Endothelial cell of umbilical vein (primary cell): ENCODE data around the gene SLC6A1. TPM values are rescaled to one million over a fixed set of nuclear protein-coding genes. Genes with fewer than 3 reads are reported as not detected.

Source experiments
- BruUV-seq: library from RNA; stranded (reverse); fragments of 400-500 nt; replicated peaks from 2 replicates; lab custom pipeline; 2021; lab: Mats Ljungman, UMichigan
- CTCF ChIA-PET: fragments of 300-600, 350-600 bp; sonication (Branson Sonifier 250); formaldehyde crosslinking; loops from one replicate; lab custom pipeline; 2021; ENCODE audit warnings: antibody characterized with exemption, inconsistent platforms; lab: Charles Lee
- POLR2A ChIA-PET: fragments of 300-600, 350-600 bp; sonication (Branson Sonifier 250); formaldehyde crosslinking; loops from one replicate; lab custom pipeline; 2021; ENCODE audit warnings: antibody characterized with exemption, inconsistent platforms; lab: Charles Lee
- DNase-seq: peaks from one replicate; pipeline ENCODE4 v3.0.0-alpha.2; 2011; ENCODE audit warnings: low read depth, low spot score
- FAIRE-seq: peaks from 2 replicates; lab custom pipeline; 2011; peaks lifted over from hg19 to GRCh38; lab: Jason Lieb, UNC
- H2AFZ ChIP-seq: 2 replicates; pipeline ENCODE4 v1.6.0; 2012; ENCODE audit warnings: low read depth, low read length, control low read depth, inconsistent platforms
- H3K27ac ChIP-seq: 2 replicates; pipeline ENCODE4 v1.5.1; 2011; ENCODE audit warnings: low read depth, mild to moderate bottlenecking, control low read depth, low read length, moderate library complexity; ENCODE audit not compliant: insufficient read depth
- H3K27me3 ChIP-seq, 2 experiments: 2 replicates each; pipeline versions ENCODE4 v1.6.0 to v1.6.1; 2011; ENCODE audit warnings: low read length in 2 of 2, mixed read lengths in 1 of 2; ENCODE audit not compliant: control insufficient read depth in 2 of 2, insufficient read depth in 2 of 2
- H3K36me3 ChIP-seq, 2 experiments: 2 replicates in 1 of 2; 3 replicates in 1 of 2; pipeline ENCODE4 v1.5.1; 2011; ENCODE audit warnings: low read length in 2 of 2, mild to moderate bottlenecking in 1 of 2, moderate library complexity in 1 of 2; ENCODE audit not compliant: control insufficient read depth in 2 of 2, insufficient read depth in 2 of 2; ENCODE audit errors: extremely low read depth in 1 of 2
- H3K4me1 ChIP-seq: 3 replicates; pipeline ENCODE4 v1.5.1; 2011; ENCODE audit warnings: mild to moderate bottlenecking, low read length; ENCODE audit not compliant: control insufficient read depth, insufficient read depth; ENCODE audit errors: extremely low read depth
- H3K4me2 ChIP-seq: 2 replicates; pipeline ENCODE4 v1.6.1; 2011; ENCODE audit warnings: low read length, control low read depth, mixed read lengths; ENCODE audit not compliant: insufficient read depth
- H3K4me3 ChIP-seq, 3 experiments: fragments of 200-600 bp in 1 of 3; sonication (generic), shearing (Covaris generic) in 1 of 3; replicated peaks in 1 of 3; 2 replicates each; pipeline ENCODE4 v1.5.1; 2011 to 2016; ENCODE audit warnings: control low read depth in 3 of 3, low read length in 3 of 3, mild to moderate bottlenecking in 2 of 3, inconsistent platforms in 1 of 3, low read depth in 1 of 3, moderate library complexity in 1 of 3; ENCODE audit not compliant: insufficient read depth in 1 of 3
- H3K79me2 ChIP-seq: 2 replicates; pipeline ENCODE4 v1.6.0; 2012; ENCODE audit warnings: low read length, inconsistent platforms; ENCODE audit not compliant: control insufficient read depth, insufficient read depth
- H3K9ac ChIP-seq: replicated peaks from 2 replicates; pipeline ENCODE3; 2011; ENCODE audit warnings: low read length, control low read depth; ENCODE audit not compliant: insufficient read depth; ENCODE audit errors: extremely low read depth
- H3K9me1 ChIP-seq: replicated peaks from 3 replicates; pipeline ENCODE4 v1.6.0; 2011; ENCODE audit warnings: mild to moderate bottlenecking, low read length; ENCODE audit not compliant: control insufficient read depth, insufficient read depth; ENCODE audit errors: extremely low read depth
- H3K9me3 ChIP-seq: replicated peaks from 2 replicates; pipeline ENCODE4 v1.5.1; 2012; ENCODE audit warnings: low read length, inconsistent platforms; ENCODE audit not compliant: control insufficient read depth, insufficient read depth
- H4K20me1 ChIP-seq: replicated peaks from 2 replicates; pipeline ENCODE3; 2011; ENCODE audit warnings: mild to moderate bottlenecking, low read length; ENCODE audit not compliant: control insufficient read depth, insufficient read depth; ENCODE audit errors: extremely low read depth
- CTCF ChIP-seq, 2 donors: IDR thresholded peaks; 1 replicate in 1 of 2; 2 replicates in 1 of 2; pipeline ENCODE4 v1.5.1; 2011; ENCODE audit warnings: low read length in 2 of 2, mild to moderate bottlenecking in 2 of 2, moderate library complexity in 2 of 2, control low read depth in 1 of 2, inconsistent platforms in 1 of 2, low read depth in 1 of 2; ENCODE audit not compliant: insufficient read depth in 1 of 2; ENCODE audit errors: extremely low read depth in 1 of 2
- EZH2 ChIP-seq: IDR thresholded peaks from 2 replicates; pipeline ENCODE4 v1.6.1; 2012; ENCODE audit warnings: borderline replicate concordance, low read depth, mild to moderate bottlenecking, moderate library complexity, low read length, inconsistent platforms; ENCODE audit not compliant: severe bottlenecking
- FOS ChIP-seq: IDR thresholded peaks from 2 replicates; pipeline ENCODE4 v1.6.1; 2011; ENCODE audit warnings: mild to moderate bottlenecking, low read length, moderate library complexity, borderline replicate concordance; ENCODE audit not compliant: insufficient read depth
- GATA2 ChIP-seq: IDR thresholded peaks from 2 replicates; pipeline ENCODE4 v1.7.0; 2011; ENCODE audit warnings: low read depth, mild to moderate bottlenecking, moderate library complexity, mixed read lengths, low read length; ENCODE audit not compliant: insufficient read length, insufficient read depth
- JUN ChIP-seq: IDR thresholded peaks from 2 replicates; pipeline ENCODE4 v1.6.1; 2011; ENCODE audit warnings: borderline replicate concordance, low read depth; ENCODE audit not compliant: insufficient read length, insufficient read depth
- MAX ChIP-seq: IDR thresholded peaks from 2 replicates; pipeline ENCODE4 v1.6.1; 2011; ENCODE audit not compliant: insufficient read depth, insufficient read length
- MYC ChIP-seq: IDR thresholded peaks from one replicate; pipeline ENCODE4 v1.6.1; 2011; ENCODE audit warnings: mild to moderate bottlenecking, low read depth, low read length
- POLR2A ChIP-seq: IDR thresholded peaks from 2 replicates; pipeline ENCODE4 v1.6.1; 2012; ENCODE audit warnings: low read depth, mild to moderate bottlenecking, control low read depth, low read length
- POLR2AphosphoS5 ChIP-seq: IDR thresholded peaks from 2 replicates; pipeline ENCODE4 v1.6.1; 2012; ENCODE audit warnings: low read depth, mild to moderate bottlenecking, control low read depth, low read length, moderate library complexity; ENCODE audit not compliant: insufficient read depth
- dilution Hi-C: fragments of 300-500 bp; cut with MboI; formaldehyde crosslinking; loops from one replicate; pipeline ENCODE4 v1.15.0; 2019; ENCODE audit warnings: low sequenced_read_pairs; ENCODE audit not compliant: extremely low pct_ligation_motif_present
- intact Hi-C: fragments of 100-400 bp; cut with micrococcal nuclease; formaldehyde crosslinking; loops from one replicate; pipeline ENCODE4 v1.10.0; 2022
- polyA plus RNA-seq, 4 experiments: library from polyadenylated mRNA; depleted of rRNA in 3 of 4; stranded (reverse) in 3 of 4; unstranded in 1 of 4; fragments of >200 nt; gene quantifications; 2 replicates each; pipeline versions ENCODE4 v1.2.1 to v1.2.3, GENCODE V29; 2011 to 2012; ENCODE audit warnings: missing spikeins in 1 of 4
- total RNA-seq: library from RNA; stranded (reverse); gene quantifications from 2 replicates; pipeline ENCODE4 v1.2.3, GENCODE V29; 2021

The SLC6A1 gene
- total and polyA plus RNA-seq, 2 donors (not counting 3 experiments of a cell fraction or from before 2014, with no cell fraction given): not detected

GRCh38 chr3:11055496-11055895 is 62.9 kb downstream of the SLC6A1 start:
- FAIRE-seq: no peak
- intact Hi-C loops: no loop called here

More at GRCh38 chr3:11055496-11055895, 62.9 kb downstream of the SLC6A1 start:
- Histone ChIP-seq H3K9me3 (no peaks in the 10 kb centered on the region), H3K9ac (no peak overlapping the region), H3K27me3 (peaks cover 2 to 11% of the 10 kb centered on the region in 2 experiments), H3K4me3 (no peak overlapping the region), H3K27ac (no peak overlapping the region), H3K9me1 (no peaks in the 10 kb centered on the region), H3K4me2 (no peak overlapping the region), H3K4me1 (no peaks in the 10 kb centered on the region), H3K36me3 (no peaks in the 10 kb centered on the region), H3K79me2 (no peaks in the 10 kb centered on the region), H2AFZ (no peak overlapping the region), H4K20me1 (no peaks in the 10 kb centered on the region)
- no peak for DNase-seq
- dilution Hi-C loops: no loop called here
- TF ChIP-seq MYC (no peak), POLR2AphosphoS5 (no peak), JUN (no peak), POLR2A (no peak), GATA2 (no peak), FOS (no peak), MAX (no peak), EZH2 (no peak), CTCF (IDR thresholded peaks at IDR 0.05; ENCODE audit: extremely low read depth in 1 of 2, insufficient read depth in 1 of 2, low read depth in 1 of 2, low read length in 2 of 2) (no peak)
- CTCF ChIA-PET: interaction anchor here (0.9 to 1.8 kb wide), 3 partner anchors 104 to 297 kb away, joined by 3 to 5 read pairs (median 4); no protein-coding TSS in a partner anchor
- POLR2A ChIA-PET: no interaction called here
- BruUV-seq: no TSS peak
